ENCODE data around the gene NANOS1. TPM values are rescaled to one million over a fixed set of nuclear protein-coding genes. Genes with fewer than 3 reads are reported as not detected.

NANOS1 gene, protein sequence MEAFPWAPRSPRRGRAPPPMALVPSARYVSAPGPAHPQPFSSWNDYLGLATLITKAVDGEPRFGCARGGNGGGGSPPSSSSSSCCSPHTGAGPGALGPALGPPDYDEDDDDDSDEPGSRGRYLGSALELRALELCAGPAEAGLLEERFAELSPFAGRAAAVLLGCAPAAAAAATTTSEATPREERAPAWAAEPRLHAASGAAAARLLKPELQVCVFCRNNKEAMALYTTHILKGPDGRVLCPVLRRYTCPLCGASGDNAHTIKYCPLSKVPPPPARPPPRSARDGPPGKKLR
- polyA plus RNA-seq (ENCODE audit: insufficient read length in 3 of 3), result 1 to 10 TPM; 2.5 to 4.4 (median 3.1) TPM
- long read RNA-seq, donor 1, full-length matches to known transcripts, result 31 of 395 reads
- long read RNA-seq, donor 1, partial matches to known transcripts, result 364 of 395 reads
- long read RNA-seq, donor 1, other reads (novel, unspliced or antisense), result 0 of 395 reads
- long read RNA-seq, donor 2, full-length matches to known transcripts, result 27 of 281 reads
- long read RNA-seq, donor 2, partial matches to known transcripts, result 192 of 281 reads
- long read RNA-seq, donor 2, other reads (novel, unspliced or antisense), result 62 of 281 reads
- long read RNA-seq, donor 3, full-length matches to known transcripts, result 29 of 282 reads
- long read RNA-seq, donor 3, partial matches to known transcripts, result 253 of 282 reads
- long read RNA-seq, donor 3, other reads (novel, unspliced or antisense), result 0 of 282 reads
- long read RNA-seq, donor 4, full-length matches to known transcripts, result 26 of 213 reads
- long read RNA-seq, donor 4, partial matches to known transcripts, result 130 of 213 reads
- long read RNA-seq, donor 4, other reads (novel, unspliced or antisense), result 57 of 213 reads
- long read RNA-seq, donor 5, full-length matches to known transcripts, result 7 of 7 reads
- long read RNA-seq, donor 5, partial matches to known transcripts, result 0 of 7 reads
- long read RNA-seq, donor 5, other reads (novel, unspliced or antisense), result 0 of 7 reads
- long read RNA-seq, donor 6, full-length matches to known transcripts, result 33 of 377 reads
- long read RNA-seq, donor 6, partial matches to known transcripts, result 326 of 377 reads
- long read RNA-seq, donor 6, other reads (novel, unspliced or antisense), result 18 of 377 reads
- long read RNA-seq, donor 7, full-length matches to known transcripts, result 48 of 48 reads
- long read RNA-seq, donor 7, partial matches to known transcripts, result 0 of 48 reads
- long read RNA-seq, donor 7, other reads (novel, unspliced or antisense), result 0 of 48 reads
- long read RNA-seq, donor 8, full-length matches to known transcripts, result 22 of 22 reads
- long read RNA-seq, donor 8, partial matches to known transcripts, result 0 of 22 reads
- long read RNA-seq, donor 8, other reads (novel, unspliced or antisense), result 0 of 22 reads
- long read RNA-seq, donor 9, full-length matches to known transcripts, result 28 of 428 reads
- long read RNA-seq, donor 9, partial matches to known transcripts, result 386 of 428 reads
- long read RNA-seq, donor 9, other reads (novel, unspliced or antisense), result 14 of 428 reads
- long read RNA-seq, donor 10, full-length matches to known transcripts, result 53 of 53 reads
- long read RNA-seq, donor 10, partial matches to known transcripts, result 0 of 53 reads
- long read RNA-seq, donor 10, other reads (novel, unspliced or antisense), result 0 of 53 reads
- long read RNA-seq, donor 11, full-length matches to known transcripts, result 32 of 32 reads
- long read RNA-seq, donor 11, partial matches to known transcripts, result 0 of 32 reads
- long read RNA-seq, donor 11, other reads (novel, unspliced or antisense), result 0 of 32 reads
- long read RNA-seq, donor 12, full-length matches to known transcripts, result 50 of 596 reads
- long read RNA-seq, donor 12, partial matches to known transcripts, result 407 of 596 reads
- long read RNA-seq, donor 12, other reads (novel, unspliced or antisense), result 139 of 596 reads
- long read RNA-seq, donor 13, full-length matches to known transcripts, result 28 of 28 reads
- long read RNA-seq, donor 13, partial matches to known transcripts, result 0 of 28 reads
- long read RNA-seq, donor 13, other reads (novel, unspliced or antisense), result 0 of 28 reads
- long read RNA-seq, donor 14, result 0 reads
- long read RNA-seq, donor 15, full-length matches to known transcripts, result 39 of 554 reads
- long read RNA-seq, donor 15, partial matches to known transcripts, result 502 of 554 reads
- long read RNA-seq, donor 15, other reads (novel, unspliced or antisense), result 13 of 554 reads
- long read RNA-seq, donor 16, full-length matches to known transcripts, result 43 of 385 reads
- long read RNA-seq, donor 16, partial matches to known transcripts, result 342 of 385 reads
- long read RNA-seq, donor 16, other reads (novel, unspliced or antisense), result 0 of 385 reads

DNA sequence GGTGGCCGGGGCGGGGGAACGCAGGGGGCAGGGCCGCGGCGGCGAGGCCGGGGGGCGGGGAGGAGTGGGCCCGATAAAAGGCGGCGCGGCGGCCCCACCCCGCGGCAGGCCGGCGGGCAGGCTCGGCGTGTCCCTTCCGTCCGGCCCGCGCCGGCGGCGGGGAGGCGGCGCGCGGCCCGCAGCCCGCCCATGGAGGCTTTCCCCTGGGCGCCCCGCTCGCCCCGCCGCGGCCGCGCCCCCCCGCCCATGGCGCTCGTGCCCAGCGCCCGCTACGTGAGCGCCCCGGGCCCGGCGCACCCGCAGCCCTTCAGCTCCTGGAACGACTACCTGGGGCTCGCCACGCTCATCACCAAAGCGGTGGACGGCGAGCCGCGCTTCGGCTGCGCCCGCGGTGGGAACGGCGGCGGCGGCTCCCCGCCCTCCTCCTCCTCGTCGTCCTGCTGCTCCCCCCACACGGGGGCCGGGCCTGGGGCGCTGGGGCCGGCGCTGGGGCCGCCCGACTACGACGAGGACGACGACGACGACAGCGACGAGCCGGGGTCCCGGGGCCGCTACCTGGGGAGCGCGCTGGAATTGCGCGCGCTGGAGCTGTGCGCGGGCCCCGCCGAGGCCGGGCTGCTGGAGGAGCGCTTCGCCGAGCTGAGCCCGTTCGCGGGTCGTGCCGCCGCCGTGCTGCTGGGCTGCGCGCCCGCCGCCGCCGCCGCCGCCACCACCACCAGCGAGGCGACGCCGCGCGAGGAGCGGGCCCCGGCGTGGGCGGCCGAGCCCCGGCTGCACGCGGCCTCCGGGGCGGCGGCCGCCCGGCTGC is at the start of gene NANOS1:
NANOS1 (plus strand) TSS at position 102 of the 808 bp plus-strand sequence; CDS start at position 190, 88 bp downstream.
- peak; percentile 17 for DNase-seq

DNA sequence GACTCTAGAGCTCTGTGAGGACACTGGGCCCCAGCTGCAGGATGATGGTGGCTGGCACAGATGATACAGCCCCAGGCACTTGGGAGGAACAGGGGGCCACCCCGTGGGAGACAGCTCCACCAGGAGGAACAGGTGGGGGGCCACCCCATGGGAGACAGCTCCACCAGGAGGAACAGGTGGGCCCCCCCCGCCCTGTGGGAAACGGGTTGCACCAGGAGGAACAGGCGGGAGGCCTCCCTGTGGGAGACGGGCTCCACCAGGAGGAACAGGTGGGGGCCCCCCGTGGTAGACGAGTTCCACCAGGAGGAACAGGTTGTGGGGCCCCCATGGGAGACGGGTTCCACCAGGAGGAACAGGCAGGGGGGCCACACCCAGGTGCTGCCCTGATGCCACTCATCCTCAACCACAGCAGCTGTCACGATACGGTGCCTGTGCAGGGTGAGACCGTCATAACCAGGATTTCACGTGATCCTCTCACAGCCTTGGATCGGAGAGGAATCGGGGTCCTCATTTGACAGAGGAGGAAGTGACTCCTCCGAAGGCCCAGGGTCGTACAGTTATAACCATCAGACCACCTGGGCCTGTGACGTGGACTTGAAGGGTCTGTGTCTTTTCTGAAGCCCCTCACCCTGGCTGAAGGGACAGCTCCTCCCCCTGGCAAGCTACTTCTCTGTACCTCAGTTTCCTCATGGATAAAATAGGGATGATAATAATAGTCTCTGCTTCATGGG is 49.2 kb upstream of the NANOS1 start:
- no peak for DNase-seq

DNA sequence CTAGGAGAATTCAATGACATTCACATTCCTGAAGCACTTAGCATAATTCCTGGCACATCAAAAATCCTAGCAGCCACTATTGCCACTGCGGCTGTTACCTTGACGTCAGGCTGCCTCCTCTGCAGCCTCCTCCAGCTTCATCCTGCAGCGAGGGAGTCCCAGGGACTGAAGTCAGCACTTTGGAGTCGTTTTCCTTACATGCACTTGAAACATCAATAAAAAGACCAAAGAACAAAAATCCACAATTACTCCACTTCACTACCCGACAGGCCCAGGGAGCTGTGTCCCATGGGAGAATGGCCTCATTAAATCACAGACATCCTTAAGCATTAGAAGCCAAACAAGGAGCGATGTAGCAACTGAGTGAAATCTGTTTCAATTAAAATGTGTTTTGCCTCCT is 48.6 kb upstream of the NANOS1 start:
- no peak for DNase-seq

DNA sequence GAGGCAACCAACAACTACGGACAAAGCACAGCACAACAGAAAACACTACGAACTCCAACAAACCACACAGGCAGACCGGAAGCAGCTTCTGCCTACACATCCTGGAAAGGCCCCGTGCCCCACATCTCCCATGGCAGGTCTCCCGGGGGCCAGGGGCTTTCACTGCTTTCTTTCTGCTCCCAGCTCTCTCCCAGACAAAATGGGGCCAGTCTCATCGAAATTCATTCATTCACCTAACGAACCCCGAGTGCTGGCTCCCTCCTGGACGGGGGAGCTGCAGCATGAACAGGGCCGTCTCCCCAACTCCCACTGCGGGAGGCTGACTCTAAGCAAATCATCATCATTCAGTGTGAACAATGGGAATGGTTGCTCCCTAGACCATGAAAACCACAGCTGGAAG is 47.6 kb upstream of the NANOS1 start:
- no peak for DNase-seq

DNA sequence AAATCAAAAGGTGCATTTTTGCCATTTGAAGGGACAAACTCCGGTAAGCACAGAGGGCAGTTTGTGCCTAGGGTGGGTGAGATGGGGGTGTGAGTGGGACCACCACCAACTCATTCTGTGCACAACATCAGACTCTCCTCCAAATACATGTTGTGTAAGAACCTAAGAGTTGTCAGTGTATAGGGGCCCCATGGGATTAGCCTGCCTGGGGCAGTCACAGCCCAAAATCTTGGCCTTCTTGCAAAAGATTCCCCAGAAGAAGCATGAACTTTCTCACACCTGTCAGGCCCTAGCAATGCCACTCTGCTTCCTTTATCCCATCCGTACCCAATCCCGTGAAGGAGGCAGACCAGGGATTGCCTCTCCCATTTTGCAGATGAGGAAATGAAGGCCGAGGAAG is 47.1 kb upstream of the NANOS1 start:
- no peak for DNase-seq

DNA sequence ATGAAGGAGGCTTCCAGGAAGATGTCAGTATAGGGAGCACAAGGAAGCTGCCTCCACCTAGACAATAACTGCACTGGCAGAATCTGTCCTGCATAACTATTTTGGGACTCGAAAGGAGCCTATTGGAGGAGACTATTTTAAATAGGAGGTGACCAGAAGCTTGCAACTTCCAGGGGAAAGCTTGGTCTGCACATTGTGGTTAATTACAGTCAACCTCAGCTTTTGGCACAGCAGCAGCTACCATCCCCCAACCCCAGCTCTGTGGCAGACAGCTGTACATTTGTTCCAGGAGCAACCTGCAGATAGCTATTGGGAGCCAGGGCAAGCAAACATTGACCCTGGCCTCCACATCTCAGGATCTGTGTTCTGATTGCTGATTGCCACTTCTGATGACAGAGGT is 46.3 kb upstream of the NANOS1 start:
- DNase-seq, result no peak

DNA sequence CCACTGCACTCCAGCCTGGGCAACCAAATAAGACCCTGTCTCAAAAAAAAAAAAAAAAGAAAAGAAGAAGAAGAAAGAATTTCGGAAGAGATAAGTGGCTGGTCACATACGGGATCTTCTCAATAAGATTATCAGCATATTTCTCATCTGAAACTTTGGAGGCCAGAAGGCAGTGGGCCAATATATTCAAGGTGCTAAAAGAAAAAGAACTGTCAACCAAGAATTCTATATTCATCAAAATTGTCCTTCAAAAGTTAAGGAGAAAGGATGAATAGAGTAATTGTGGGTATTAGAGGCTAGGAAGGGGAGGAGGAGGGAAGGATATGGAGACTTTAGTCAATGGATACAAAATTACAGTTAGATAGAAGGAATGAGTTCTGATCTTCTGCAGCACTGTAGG is 43.9 kb upstream of the NANOS1 start:
- no peak for DNase-seq

DNA sequence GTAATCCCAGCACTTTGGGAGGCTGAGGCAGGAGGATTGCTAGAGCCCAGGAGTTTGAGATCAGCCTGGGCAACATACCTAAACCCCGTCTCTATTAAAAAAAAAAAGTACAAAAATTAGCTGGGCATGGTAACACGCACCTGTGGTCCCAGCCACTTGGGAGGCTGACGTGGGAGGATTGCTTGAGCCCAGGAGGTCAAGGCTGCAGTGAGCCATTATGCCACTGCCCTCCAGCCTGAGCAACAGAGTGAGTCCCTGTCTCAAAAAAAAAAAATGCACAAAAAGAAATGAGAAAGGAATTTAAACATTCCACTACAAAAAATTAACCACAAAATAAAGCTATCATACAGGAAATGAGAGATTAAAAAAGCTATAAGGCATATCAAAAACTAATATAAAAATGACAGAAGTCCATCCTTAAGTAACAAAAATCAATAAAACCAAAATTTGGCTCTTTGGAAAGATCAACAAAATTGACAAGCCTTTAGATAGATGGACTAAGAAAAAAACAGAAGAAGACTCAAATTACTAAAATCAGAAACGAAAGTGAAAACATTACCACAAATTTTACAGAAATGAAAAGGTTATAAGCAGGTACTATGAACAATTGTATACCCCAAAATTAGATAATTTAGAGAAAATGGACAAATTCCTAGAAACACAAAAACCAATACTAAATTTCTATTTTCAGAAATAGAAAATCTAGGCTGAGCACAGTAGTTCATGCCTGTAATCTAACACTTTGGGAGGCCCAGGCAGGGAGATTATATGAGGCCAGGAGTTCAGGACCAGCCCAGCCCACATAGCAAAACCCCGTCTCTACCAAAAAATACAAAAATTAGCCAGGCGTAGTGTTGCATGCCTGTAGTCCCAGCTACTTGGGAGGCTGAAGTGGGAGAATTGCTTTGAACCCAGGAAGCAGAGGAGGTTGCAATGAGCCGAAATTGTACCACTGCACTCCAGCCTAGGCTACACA is 42.4 kb upstream of the NANOS1 start:
- no peak for DNase-seq

DNA sequence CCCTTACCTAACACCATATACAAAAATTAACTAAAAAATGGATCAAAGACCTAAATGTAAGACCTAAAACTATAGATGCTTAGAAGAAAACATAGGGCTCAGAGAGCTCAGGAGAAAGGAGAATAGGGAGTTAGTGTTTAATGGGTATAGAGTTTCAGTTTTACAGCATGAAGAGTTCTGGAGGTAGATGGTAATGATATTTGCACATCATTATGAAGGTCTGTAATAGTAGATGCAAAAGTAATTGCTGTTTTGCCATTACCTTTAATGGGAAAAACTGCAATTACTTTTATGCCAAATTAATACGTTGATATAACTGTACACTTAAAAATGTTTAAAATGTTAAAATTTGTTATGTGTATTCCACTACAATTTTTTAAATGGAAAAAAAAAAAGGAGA is 39.2 kb upstream of the NANOS1 start:
- DNase-seq, result no peak

DNA sequence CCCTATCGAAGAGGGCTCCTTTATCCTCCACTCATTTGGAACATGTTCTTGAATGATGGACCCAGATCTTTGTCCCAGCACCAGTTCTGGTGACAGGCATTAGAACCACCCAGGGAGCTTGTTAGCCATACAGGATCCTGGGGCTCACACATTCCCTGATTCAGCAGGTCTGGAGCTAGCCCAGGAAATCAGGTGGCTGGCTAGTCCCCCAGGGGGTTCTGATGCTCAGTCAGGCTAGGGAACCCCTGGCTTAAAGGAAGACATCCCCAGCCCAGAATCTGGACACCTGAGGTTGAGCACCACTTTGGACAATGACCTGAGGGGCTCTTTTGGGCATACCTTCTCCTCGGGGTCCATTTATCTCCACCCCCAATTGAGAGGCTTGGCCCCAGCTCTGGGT is 37.0 kb upstream of the NANOS1 start:
- no peak for DNase-seq

DNA sequence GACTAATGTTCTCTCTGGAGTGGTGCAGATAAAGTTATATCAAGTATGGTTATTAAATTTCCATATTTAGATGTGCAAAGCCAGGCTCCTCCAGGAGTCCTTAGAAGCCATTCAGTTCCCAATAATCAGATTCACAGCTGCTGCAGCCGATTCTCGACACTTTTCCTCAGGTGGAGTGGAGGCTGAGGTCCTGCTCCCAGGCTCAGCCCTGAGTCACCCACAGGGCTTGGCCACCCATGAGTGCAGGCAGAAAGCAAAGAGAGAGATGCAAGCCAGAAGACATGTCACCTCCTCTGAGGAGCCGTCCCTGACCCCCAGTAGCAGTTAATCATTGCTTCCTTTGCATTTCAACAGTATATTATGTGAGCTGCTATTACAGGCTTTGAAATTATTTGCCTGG is 36.3 kb upstream of the NANOS1 start:
- DNase-seq, result no peak

DNA sequence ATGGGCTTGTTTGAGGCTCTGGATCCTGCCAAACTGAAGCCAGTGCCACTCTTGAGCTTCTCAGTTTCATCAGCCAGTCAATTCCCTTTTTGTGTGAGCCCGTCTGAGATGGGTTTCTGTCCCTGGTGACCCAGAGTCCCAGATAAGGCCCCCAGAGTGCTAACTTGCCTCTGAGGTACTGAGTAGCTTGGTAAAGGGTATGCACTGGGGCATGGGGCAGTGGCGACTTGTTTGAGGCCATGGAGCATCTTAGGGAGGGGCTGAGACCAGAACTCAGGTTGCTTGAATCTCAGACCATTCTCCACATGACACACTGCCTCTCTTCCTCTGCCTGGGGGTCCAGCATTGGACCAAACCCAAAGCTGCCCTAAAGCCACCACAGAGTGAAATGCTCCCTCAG is 35.2 kb upstream of the NANOS1 start:
- no peak for DNase-seq

DNA sequence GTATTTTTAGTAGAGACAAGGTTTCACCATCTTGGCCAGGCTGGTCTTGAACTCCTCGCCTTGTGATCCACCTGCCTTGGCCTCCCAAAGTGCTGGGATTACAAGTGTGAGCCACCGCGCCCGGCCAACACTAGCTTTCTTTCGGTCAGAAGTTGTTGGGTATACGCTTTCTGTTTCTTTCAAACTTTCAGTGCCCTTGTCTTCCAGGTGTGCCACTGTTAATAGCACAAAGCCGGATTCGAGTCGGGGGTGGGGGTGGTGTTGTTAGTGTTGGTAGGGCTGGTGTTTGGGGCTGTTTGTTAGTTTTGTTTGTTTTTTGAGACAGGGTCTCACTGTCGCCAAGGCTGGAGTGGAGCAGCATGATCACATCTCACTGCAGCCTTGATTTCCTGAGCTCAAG is 33.8 kb upstream of the NANOS1 start:
- DNase-seq, result no peak

DNA sequence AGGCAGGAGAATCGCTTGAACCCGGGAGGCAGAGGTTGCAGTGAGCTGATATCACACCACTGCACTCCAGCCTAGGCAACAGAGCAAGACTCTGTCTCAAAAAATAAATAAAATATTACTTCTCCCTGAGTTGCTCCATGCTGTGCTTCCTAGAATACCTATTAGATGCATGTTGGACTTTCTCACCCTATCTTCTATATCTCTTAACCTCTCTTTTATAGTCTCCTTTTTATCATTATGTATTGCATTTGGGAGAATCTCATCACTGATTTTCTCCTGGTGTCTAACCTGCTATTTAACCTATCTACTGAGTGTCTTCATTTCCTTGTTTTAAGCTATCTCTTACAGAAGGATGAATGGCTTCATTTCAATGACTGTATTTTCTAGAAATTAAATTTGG is 32.1 kb upstream of the NANOS1 start:
- DNase-seq, result no peak

DNA sequence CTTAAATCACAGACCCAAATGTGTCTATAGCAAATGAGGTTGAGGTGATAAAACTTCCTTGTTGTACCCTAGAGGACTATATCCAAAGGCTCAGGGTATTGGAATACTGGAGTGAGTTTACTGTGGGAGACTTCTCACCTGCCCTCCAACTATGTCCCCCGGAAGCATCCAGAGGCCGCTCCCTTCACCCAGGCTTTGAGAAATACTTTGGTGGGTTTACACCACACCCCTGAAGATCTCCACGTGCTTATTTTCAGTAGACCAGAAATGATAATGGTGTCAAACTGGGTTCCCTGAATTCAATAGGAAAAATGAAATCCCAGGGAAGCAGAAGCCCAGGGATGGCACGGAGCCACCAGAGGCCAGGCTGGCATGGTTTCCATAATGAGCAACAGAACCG is 31.3 kb upstream of the NANOS1 start:
- DNase-seq, result no peak

DNA sequence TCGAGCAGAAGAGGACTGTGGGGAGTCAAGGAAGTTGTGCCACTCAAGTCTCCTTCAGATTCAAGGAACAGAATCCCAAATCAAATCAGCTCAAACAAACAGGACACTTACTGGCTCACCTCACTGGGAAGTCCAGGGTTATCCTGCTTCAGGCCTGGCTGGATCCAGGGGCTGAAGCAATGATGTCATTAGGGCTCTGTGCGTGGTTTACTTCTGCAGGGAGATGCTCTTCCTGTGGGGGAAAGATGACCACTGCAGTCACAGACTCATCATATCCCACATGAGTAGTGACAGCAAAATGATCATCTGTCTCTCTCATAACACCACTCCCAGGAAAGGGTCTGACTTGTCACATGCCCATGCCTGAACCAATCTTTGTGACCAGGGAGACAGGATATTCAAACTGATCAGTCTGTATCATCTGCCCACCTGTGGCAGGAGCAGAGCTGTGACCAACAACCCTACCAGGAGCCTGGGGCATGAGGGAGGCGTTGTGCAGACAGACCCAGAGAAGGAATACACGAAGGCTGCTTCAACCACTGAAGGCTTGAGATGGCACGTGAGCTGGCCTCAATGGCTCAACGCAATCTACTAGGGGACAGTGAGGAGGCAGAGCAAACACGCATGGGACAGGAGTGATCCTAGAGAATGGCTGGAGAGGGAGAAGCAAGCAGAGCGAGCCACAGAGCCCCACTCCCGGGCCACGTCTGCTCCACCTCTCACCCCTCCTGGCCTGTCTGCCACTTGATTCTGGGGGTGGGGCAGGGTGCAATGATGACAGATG is 27.6 kb upstream of the NANOS1 start:
- DNase-seq, result no peak
